Epidermal melanocyte (primary cell): ENCODE data around the gene TMEM234.
"Not testable (repeated sequence)": the region's sequence is repeated elsewhere in the genome, so short reads cannot be mapped to it uniquely, and the experiment has no call there.

Experiments
- DNase-seq: peaks from one replicate; pipeline ENCODE4 v3.0.0; 2011; ENCODE audit warnings: low spot score; ENCODE audit not compliant: insufficient read length

The TMEM234 gene

GRCh38 chr1:32221980-32222755, at the start of gene TMEM234, which contains the start of gene EIF3I:
TSS of gene TMEM234 (minus strand) at chr1:32222353. CDS start at chr1:32222322, 31 bp downstream.
TSS of gene EIF3I (plus strand) at chr1:32222407. CDS start at chr1:32222442, 35 bp downstream.
- peak; percentile 90 for DNase-seq

GRCh38 chr1:32269744-32270143, 47.6 kb upstream of the TMEM234 start:
- no peak for DNase-seq

- no peak for DNase-seq
These were observed 44.9 kb upstream of the TMEM234 start for GRCh38 chr1:32266921-32267591.

- no peak for DNase-seq
These were observed 43.7 kb upstream of the TMEM234 start for GRCh38 chr1:32265846-32266245.

- no peak for DNase-seq
These were observed 41.6 kb upstream of the TMEM234 start for GRCh38 chr1:32263744-32264143.

GRCh38 chr1:32263236-32263593, 41.1 kb upstream of the TMEM234 start:
- DNase-seq, result not testable (repeated sequence)

GRCh38 chr1:32257227-32257508, 35.0 kb upstream of the TMEM234 start:
- no peak for DNase-seq

GRCh38 chr1:32256473-32257226, 34.5 kb upstream of the TMEM234 start:
- DNase-seq, result no peak

- no peak for DNase-seq
These were observed 33.2 kb upstream of the TMEM234 start for GRCh38 chr1:32255072-32256071.

GRCh38 chr1:32250893-32251716, 29.0 kb upstream of the TMEM234 start, which contains the start of gene LCK:
TSS of gene LCK (plus strand) at chr1:32251265. CDS start at chr1:32274330, 23,065 bp downstream.
- no peak for DNase-seq

GRCh38 chr1:32249831-32250525, 27.8 kb upstream of the TMEM234 start:
- no peak for DNase-seq

GRCh38 chr1:32247983-32248889, 26.1 kb upstream of the TMEM234 start:
- DNase-seq, result peak; percentile 67

- no peak for DNase-seq
These were observed 25.3 kb upstream of the TMEM234 start for GRCh38 chr1:32247452-32247851.

GRCh38 chr1:32246888-32247273, 24.7 kb upstream of the TMEM234 start, which contains the start of gene FAM167B:
TSS of gene FAM167B (plus strand) at chr1:32247222. CDS start at chr1:32247422, 200 bp downstream.
- DNase-seq, result peak; percentile 74

- DNase-seq, result no peak
These were observed 20.2 kb upstream of the TMEM234 start for GRCh38 chr1:32242341-32242851.

GRCh38 chr1:32241001-32241763, 19.0 kb upstream of the TMEM234 start:
- DNase-seq, result no peak
